Left kidney (tissue), 2 donors: ENCODE data around the gene GMPS. TPM values are rescaled to one million over a fixed set of nuclear protein-coding genes. Genes with fewer than 3 reads are reported as not detected.

ENCODE experiments used
- DNase-seq: peaks from one replicate; pipeline ENCODE4 v3.0.0-alpha.2; 2013
- polyA plus RNA-seq: library from polyadenylated mRNA; unstranded; fragments of 120-200 nt; gene quantifications from one replicate; pipeline ENCODE4 v1.2.1, GENCODE V29; 2013; ENCODE audit not compliant: insufficient read length

GMPS gene
- polyA plus RNA-seq, 1 donor, result 79.1 TPM

DNA sequence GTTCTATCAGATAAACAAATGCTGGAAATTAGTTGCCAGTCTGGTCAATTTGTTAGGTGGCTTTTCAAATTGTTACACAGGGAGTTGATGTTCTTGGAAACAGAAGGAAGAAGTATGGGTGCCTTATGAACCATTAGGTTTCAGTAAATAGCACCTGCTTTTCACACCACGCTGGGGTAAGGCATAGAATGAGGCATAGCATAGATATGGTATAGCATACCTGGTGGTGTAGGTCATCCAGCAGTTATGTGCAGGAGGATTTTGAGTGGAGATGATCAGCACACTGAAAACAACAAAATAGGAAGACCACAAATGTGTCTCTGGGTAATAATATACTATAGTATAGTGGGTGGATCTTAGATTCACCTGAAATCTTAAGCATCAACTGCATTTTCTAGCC, 121.4 kb downstream of the GMPS start:
- no peak for DNase-seq

Other genes starting within 250 kb of the GMPS start
- 13.6 TPM for gene PLCH1, start 125.6 kb upstream of the GMPS start, polyA plus RNA-seq
- gene C3orf33, start 64.4 kb upstream of the GMPS start, polyA plus RNA-seq, result 13.7 TPM
- 50.3 TPM for gene SLC33A1, start 16.2 kb upstream of the GMPS start, polyA plus RNA-seq
- 3.4 TPM for gene KCNAB1, start 249.9 kb downstream of the GMPS start, polyA plus RNA-seq